ENCODE data around the gene SERPINH1. TPM values are rescaled to one million over a fixed set of nuclear protein-coding genes. Genes with fewer than 3 reads are reported as not detected.

SERPINH1 gene
- total and polyA plus RNA-seq, 2 donors (not counting 1 experiment from before 2014, with no cell fraction given) = 3.0 to 5.7 TPM

DNA sequence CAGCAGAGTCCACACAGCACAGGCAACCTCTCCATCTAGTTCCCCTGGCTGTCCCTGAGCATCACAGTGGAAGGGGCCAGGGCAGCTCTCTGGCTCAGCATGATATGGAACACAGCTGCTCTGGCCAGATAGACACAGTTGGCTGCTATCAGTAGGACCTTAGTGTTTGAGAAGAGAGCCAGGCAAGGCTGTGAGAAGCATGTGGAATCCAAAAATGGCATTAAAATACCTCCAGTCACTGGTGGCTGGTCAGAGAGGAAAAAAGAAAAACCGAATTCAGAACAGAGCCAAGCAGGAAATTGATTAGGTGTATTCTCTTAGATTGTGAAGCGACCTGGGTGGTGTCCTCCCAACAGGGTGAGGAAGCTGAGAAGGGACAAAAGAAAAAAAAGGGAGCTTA, 27.9 kb downstream of the SERPINH1 start:
- intact Hi-C loops (cut with micrococcal nuclease) = no loop called here
- Histone ChIP-seq H3K79me2 (ENCODE audit: control insufficient read depth, insufficient read depth, low read length) (no peaks in the 10 kb centered on the region), H4K20me1 (ENCODE audit: control insufficient read depth, insufficient read depth, low read length, poor library complexity, severe bottlenecking) (no peaks in the 10 kb centered on the region), H3K9ac (ENCODE audit: low read length) (no peak overlapping the region), H3K9me3 (ENCODE audit: control extremely low read depth in 1 of 3, control insufficient read depth in 2 of 3, insufficient read depth in 1 of 3, low read length in 2 of 3) (no peaks in the 10 kb centered on the region), H3K27me3 (replicated peaks in 1 of 4; ENCODE audit: control extremely low read depth in 1 of 4, control insufficient read depth in 3 of 4, insufficient read depth in 4 of 4, low read length in 3 of 4) (no peaks in the 10 kb centered on the region), H3K4me3 (ENCODE audit: control extremely low read depth in 1 of 5, extremely low read depth in 1 of 5, insufficient read depth in 1 of 5, low read depth in 2 of 5, low read length in 4 of 5) (no peak overlapping the region), H3K27ac (ENCODE audit: low read length in 2 of 2) (no peak overlapping the region), H3K4me1 (ENCODE audit: control insufficient read depth in 2 of 2, insufficient read depth in 2 of 2, low read length in 2 of 2) (peaks cover 2 to 3% of the 10 kb centered on the region in 2 donors), H2AFZ (ENCODE audit: insufficient read depth, low read depth, low read length, poor library complexity, severe bottlenecking) (no peak overlapping the region), H3K36me3 (replicated peaks in 1 of 2; ENCODE audit: control extremely low read depth in 1 of 2, control insufficient read depth in 1 of 2, extremely low read depth in 1 of 2, insufficient read depth in 2 of 2, low read length in 1 of 2) (no peaks in the 10 kb centered on the region), H3K4me2 (replicated peaks; ENCODE audit: low read depth, low read length, poor library complexity, severe bottlenecking) (no peak overlapping the region)
- H3K4me1 Mint-ChIP-seq = peaks cover under 1% of the 10 kb centered on the region
- POLR2A ChIA-PET = no interaction called here
- no peaks in the 10 kb centered on the region for H3K9me3 Mint-ChIP-seq (ENCODE audit: insufficient read depth)
- WGBS (ENCODE audit: insufficient coverage) = 60% methylated on average over 2 of the region's 2 CpGs
- peaks cover 7% of the 10 kb centered on the region for H3K27me3 Mint-ChIP-seq
- no peak overlapping the region for H3K27ac Mint-ChIP-seq
- DNase-seq (no peak), ATAC-seq (ENCODE audit: low read depth) (no peak)
- TF ChIP-seq EZH2 (IDR thresholded peaks at IDR 0.05; ENCODE audit: borderline replicate concordance, insufficient read depth, low read depth, low read length, poor library complexity, severe bottlenecking) = no peak
- TF ChIP-seq, protein P1, sequence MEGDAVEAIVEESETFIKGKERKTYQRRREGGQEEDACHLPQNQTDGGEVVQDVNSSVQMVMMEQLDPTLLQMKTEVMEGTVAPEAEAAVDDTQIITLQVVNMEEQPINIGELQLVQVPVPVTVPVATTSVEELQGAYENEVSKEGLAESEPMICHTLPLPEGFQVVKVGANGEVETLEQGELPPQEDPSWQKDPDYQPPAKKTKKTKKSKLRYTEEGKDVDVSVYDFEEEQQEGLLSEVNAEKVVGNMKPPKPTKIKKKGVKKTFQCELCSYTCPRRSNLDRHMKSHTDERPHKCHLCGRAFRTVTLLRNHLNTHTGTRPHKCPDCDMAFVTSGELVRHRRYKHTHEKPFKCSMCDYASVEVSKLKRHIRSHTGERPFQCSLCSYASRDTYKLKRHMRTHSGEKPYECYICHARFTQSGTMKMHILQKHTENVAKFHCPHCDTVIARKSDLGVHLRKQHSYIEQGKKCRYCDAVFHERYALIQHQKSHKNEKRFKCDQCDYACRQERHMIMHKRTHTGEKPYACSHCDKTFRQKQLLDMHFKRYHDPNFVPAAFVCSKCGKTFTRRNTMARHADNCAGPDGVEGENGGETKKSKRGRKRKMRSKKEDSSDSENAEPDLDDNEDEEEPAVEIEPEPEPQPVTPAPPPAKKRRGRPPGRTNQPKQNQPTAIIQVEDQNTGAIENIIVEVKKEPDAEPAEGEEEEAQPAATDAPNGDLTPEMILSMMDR (IDR thresholded peaks at IDR 0.05) = no peak
- CTCF ChIA-PET = interaction anchor here (1.0 kb wide), 1 partner anchor 40 kb away, joined by 3 read pairs; no protein-coding TSS in a partner anchor
- H3K4me3 Mint-ChIP-seq = no peak overlapping the region

DNA sequence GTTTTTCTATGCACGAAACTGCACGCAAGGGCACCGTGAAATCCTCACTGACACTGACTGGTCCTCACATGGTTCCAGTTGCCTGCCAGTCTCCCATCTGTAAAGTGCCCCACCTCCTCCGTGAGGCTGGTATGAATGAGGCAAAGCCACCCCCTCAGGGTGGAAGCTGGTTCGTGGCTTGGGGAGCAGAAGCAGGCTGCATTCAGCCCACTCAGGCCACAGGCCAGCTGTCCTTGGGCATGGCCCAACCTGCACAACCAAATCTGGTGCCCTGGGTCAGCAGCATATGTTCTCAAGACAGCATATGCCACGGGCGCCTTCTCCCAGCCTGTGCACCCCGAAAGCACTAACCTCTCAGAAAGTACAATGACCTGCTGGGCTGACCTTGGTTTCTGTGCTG, 29.3 kb downstream of the SERPINH1 start:
- Histone ChIP-seq H3K79me2 (ENCODE audit: control insufficient read depth, insufficient read depth, low read length) (no peaks in the 10 kb centered on the region), H4K20me1 (ENCODE audit: control insufficient read depth, insufficient read depth, low read length, poor library complexity, severe bottlenecking) (no peaks in the 10 kb centered on the region), H3K9me3 (ENCODE audit: control extremely low read depth in 1 of 3, control insufficient read depth in 2 of 3, insufficient read depth in 1 of 3, low read length in 2 of 3) (no peaks in the 10 kb centered on the region), H3K4me1 (ENCODE audit: control insufficient read depth in 2 of 2, insufficient read depth in 2 of 2, low read length in 2 of 2) (peaks cover 13 to 18% of the 10 kb centered on the region in 2 donors), H3K27me3 (replicated peaks in 1 of 4; ENCODE audit: control extremely low read depth in 1 of 4, control insufficient read depth in 3 of 4, insufficient read depth in 4 of 4, low read length in 3 of 4) (no peaks in the 10 kb centered on the region), H3K27ac (ENCODE audit: low read length in 2 of 2) (no peak overlapping the region), H2AFZ (ENCODE audit: insufficient read depth, low read depth, low read length, poor library complexity, severe bottlenecking) (no peak overlapping the region), H3K4me2 (replicated peaks; ENCODE audit: low read depth, low read length, poor library complexity, severe bottlenecking) (no peak overlapping the region), H3K36me3 (replicated peaks in 1 of 2; ENCODE audit: control extremely low read depth in 1 of 2, control insufficient read depth in 1 of 2, extremely low read depth in 1 of 2, insufficient read depth in 2 of 2, low read length in 1 of 2) (no peaks in the 10 kb centered on the region), H3K4me3 (ENCODE audit: control extremely low read depth in 1 of 5, extremely low read depth in 1 of 5, insufficient read depth in 1 of 5, low read depth in 2 of 5, low read length in 4 of 5) (no peak overlapping the region), H3K9ac (ENCODE audit: low read length) (no peak overlapping the region)
- 92% methylated on average over 8 of the region's 8 CpGs for WGBS (ENCODE audit: insufficient coverage)
- peaks cover 12% of the 10 kb centered on the region for H3K4me1 Mint-ChIP-seq
- no peaks in the 10 kb centered on the region for H3K9me3 Mint-ChIP-seq (ENCODE audit: insufficient read depth)
- DNase-seq = no peak
- no peak overlapping the region for H3K4me3 Mint-ChIP-seq
- no peak overlapping the region for H3K27ac Mint-ChIP-seq
- intact Hi-C loops (cut with micrococcal nuclease) = no loop called here
- ChIA-PET CTCF (interaction anchor here (0.7 kb wide), 1 partner anchor 182 kb away, joined by 6 read pairs; no protein-coding TSS in a partner anchor), POLR2A (no interaction called here)
- no peak for TF ChIP-seq EZH2 (IDR thresholded peaks at IDR 0.05; ENCODE audit: borderline replicate concordance, insufficient read depth, low read depth, low read length, poor library complexity, severe bottlenecking)
- TF ChIP-seq, protein P1 (IDR thresholded peaks at IDR 0.05) = no peak
- peaks cover 7% of the 10 kb centered on the region for H3K27me3 Mint-ChIP-seq
- no peak for ATAC-seq (ENCODE audit: low read depth)
